Left lung (tissue), 10 donors: ENCODE results near the gene MAP3K12. TPM values are rescaled to one million over a fixed set of nuclear protein-coding genes. Genes with fewer than 3 reads are reported as not detected.

ENCODE experiments used
- ATAC-seq: fragments of 200-7000 bp; cut with Tn5 transposase; one replicate; pipeline ENCODE4 v1.9.1; 2020; ENCODE audit warnings: moderate library complexity
- DNase-seq, 4 donors: peaks; one replicate each; pipeline ENCODE4 v3.0.0-alpha.2; 2013 to 2020
- H3K27ac ChIP-seq, 2 donors: fragments of 200-600 bp; sonication (generic) in 1 of 2; one replicate each; pipeline versions ENCODE4 v1.5.0 to v1.8.0; 2020 to 2021
- H3K27me3 ChIP-seq, 2 donors: fragments of 200-600 bp; sonication (generic) in 1 of 2; one replicate each; pipeline versions ENCODE4 v1.5.0 to v1.8.0; 2020 to 2021
- H3K36me3 ChIP-seq, 2 donors: fragments of 200-600 bp; sonication (generic) in 1 of 2; one replicate each; pipeline versions ENCODE4 v1.5.0 to v1.8.0; 2020 to 2021
- H3K4me1 ChIP-seq, 2 donors: fragments of 200-600 bp; one replicate each; pipeline ENCODE4 v1.8.0; 2021
- H3K4me3 ChIP-seq, 2 donors: fragments of 200-600 bp; sonication (generic) in 1 of 2; one replicate each; pipeline versions ENCODE4 v1.5.0 to v1.8.0; 2020 to 2021; ENCODE audit warnings: mild to moderate bottlenecking in 1 of 2
- H3K9me3 ChIP-seq, 2 donors: fragments of 200-600 bp; sonication (generic) in 1 of 2; one replicate each; pipeline versions ENCODE4 v1.5.0 to v1.8.0; 2020 to 2021
- intact Hi-C, 2 donors: fragments of 100-400 bp; cut with DNase I; formaldehyde crosslinking; loops; one replicate each; pipeline versions ENCODE4 v1.11.2 to v1.14.2; 2022
- polyA plus RNA-seq, 6 donors: library from polyadenylated mRNA; unstranded; fragments of 120-200 nt; gene quantifications; one replicate each; pipeline ENCODE4 v1.2.1, GENCODE V29; 2013; ENCODE audit not compliant: insufficient read length in 6 of 6
- total RNA-seq, 2 donors: library from RNA; stranded (reverse); fragmentation: NEBNext Ultra II Directional; extraction: Animal tissue kit (Norgen Biotek cat#: 25700); gene quantifications; one replicate each; pipeline ENCODE4 v1.2.1, GENCODE V29; 2021
- TF ChIP-seq, protein P1 (sequence below), 2 donors: fragments of 200-600 bp; sonication (generic) in 1 of 2; IDR thresholded peaks; one replicate each; pipeline versions ENCODE4 v1.5.0 to v1.8.0; 2021; ENCODE audit warnings: antibody characterized with exemption in 2 of 2
- donor health status: DM: no; HTN: yes; CAD: no.
- donor health status: DM: no; HTN: no; CAD: no.

The MAP3K12 gene
- total and polyA plus RNA-seq, 8 donors = 19.9 to 38.0 (median 31.1) TPM

DNA sequence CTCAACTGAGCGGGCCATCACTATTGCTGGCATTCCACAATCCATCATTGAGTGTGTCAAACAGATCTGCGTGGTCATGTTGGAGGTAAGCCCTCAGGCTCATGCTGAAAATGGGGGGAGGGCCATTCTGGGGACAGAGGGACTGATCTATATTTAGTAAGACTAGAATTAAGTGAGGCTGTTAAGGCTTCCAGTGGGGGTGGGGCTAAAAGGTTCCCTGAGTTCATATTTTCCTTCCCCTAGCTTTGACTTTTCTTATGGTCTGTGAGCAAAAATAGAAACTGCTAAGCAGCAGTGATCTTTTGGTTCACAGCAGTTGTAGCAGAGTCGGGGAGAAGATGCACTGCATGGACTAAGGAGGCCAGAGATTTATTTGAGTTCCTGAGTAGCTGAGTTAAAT, 38.2 kb downstream of the MAP3K12 start:
- Histone ChIP-seq H3K4me1 (peaks cover 0 to 18% of the 10 kb centered on the region in 2 donors), H3K36me3 (peaks cover 15 to 100% of the 10 kb centered on the region in 2 donors), H3K27me3 (no peaks in the 10 kb centered on the region), H3K9me3 (no peaks in the 10 kb centered on the region), H3K27ac (no peak overlapping the region), H3K4me3 (no peak overlapping the region)
- TF ChIP-seq, protein P1, sequence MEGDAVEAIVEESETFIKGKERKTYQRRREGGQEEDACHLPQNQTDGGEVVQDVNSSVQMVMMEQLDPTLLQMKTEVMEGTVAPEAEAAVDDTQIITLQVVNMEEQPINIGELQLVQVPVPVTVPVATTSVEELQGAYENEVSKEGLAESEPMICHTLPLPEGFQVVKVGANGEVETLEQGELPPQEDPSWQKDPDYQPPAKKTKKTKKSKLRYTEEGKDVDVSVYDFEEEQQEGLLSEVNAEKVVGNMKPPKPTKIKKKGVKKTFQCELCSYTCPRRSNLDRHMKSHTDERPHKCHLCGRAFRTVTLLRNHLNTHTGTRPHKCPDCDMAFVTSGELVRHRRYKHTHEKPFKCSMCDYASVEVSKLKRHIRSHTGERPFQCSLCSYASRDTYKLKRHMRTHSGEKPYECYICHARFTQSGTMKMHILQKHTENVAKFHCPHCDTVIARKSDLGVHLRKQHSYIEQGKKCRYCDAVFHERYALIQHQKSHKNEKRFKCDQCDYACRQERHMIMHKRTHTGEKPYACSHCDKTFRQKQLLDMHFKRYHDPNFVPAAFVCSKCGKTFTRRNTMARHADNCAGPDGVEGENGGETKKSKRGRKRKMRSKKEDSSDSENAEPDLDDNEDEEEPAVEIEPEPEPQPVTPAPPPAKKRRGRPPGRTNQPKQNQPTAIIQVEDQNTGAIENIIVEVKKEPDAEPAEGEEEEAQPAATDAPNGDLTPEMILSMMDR (IDR thresholded peaks at IDR 0.05) = no peak
- intact Hi-C loops = no loop called here
- ATAC-seq (no peak), DNase-seq (no peak)

DNA sequence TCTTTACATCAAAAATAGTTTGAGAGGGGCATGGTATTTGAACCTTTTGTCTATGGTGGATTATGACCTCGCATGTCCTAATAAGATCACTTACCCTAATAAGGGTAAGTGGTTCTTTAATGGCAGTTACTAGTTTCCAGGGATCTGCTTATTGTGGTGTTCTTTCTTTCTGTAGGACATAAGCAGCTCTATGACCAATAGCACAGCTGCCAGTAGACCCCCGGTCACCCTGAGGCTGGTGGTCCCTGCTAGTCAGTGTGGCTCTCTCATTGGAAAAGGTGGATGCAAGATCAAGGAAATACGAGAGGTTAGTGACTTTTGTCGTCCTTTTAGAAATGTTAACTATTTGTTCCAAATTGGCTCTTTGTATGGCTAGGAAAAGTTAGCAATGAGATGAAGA, 40.2 kb downstream of the MAP3K12 start:
- peaks cover 15 to 100% of the 10 kb centered on the region in 2 donors for H3K36me3 ChIP-seq
- intact Hi-C loops = no loop called here
- TF ChIP-seq, protein P1 (IDR thresholded peaks at IDR 0.05) = no peak

DNA sequence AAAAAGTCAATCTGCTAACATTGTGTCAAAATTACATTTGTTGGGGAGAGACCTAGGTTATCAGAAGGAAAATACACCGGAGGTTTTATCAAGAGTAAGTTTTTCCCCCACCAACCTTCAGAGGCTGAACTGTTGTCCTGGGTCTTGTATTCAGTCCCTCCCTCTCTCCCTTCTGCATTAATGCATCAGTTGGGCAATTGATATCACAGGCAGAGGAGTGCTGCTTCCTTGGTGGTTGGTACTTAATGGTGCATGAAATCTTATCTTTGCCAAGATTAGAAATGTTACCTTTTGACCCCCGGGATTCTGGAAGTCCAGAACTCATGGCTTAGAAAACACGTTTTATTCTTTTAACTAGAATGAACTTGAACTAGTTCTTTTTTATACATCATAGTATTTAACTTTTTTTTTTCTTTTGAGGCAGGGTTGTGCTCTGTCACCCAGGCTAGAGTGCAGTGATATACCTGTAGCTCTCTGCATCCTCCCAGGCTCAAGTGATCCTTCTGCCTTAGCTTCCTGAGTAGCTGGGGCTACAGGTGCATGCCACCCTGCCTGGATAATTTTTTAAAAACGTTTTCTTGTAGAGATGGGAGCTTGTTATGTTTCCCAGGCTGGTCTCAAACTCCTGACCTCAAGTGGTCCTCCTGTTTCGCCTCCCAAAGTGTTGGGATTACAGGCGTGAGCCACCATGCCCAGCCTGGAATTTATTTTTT, 42.4 kb downstream of the MAP3K12 start:
- H3K9me3 ChIP-seq = no peaks in the 10 kb centered on the region
- TF ChIP-seq, protein P1 (IDR thresholded peaks at IDR 0.05) = no peak
- H3K4me3 ChIP-seq = no peak overlapping the region
- DNase-seq = no peak
- ATAC-seq = no peak
- H3K27me3 ChIP-seq = no peaks in the 10 kb centered on the region
- H3K27ac ChIP-seq = no peak overlapping the region
- intact Hi-C loops = no loop called here
- H3K4me1 ChIP-seq = peaks cover 14 to 33% of the 10 kb centered on the region in 2 donors
- peaks cover 8 to 80% of the 10 kb centered on the region in 2 donors for H3K36me3 ChIP-seq

More for the DNA sequence above, 40.2 kb downstream of the MAP3K12 start:
- H3K27me3 ChIP-seq = no peaks in the 10 kb centered on the region
- H3K9me3 ChIP-seq = no peaks in the 10 kb centered on the region
- no peak overlapping the region for H3K4me3 ChIP-seq
- ATAC-seq (no peak), DNase-seq (no peak)
- peaks cover 2 to 25% of the 10 kb centered on the region in 2 donors for H3K4me1 ChIP-seq
- no peak overlapping the region for H3K27ac ChIP-seq

DNA sequence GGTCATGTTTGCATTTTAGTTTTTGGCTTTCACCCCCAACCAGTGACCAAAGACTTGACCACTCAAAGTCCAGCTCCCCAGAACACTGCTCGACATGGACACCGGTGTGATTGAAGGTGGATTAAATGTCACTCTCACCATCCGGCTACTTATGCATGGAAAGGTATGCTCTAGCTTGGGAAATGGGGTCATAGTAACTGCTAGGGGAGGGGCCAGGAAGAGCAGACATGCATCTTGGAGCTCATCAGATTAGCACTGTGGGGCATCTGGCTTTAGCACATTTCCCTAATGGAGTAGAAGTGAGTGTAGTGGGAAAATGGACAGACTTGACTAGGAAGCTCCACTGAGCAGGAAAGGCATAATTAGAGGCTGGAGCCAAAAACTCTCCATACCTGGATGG, 44.6 kb downstream of the MAP3K12 start:
- intact Hi-C loops = no loop called here
- peak overlapping the region in 1 of 2 donors; percentile 2 for H3K4me3 ChIP-seq
- ATAC-seq = no peak
- DNase-seq = no peak
- no peaks in the 10 kb centered on the region for H3K27me3 ChIP-seq
- no peaks in the 10 kb centered on the region for H3K9me3 ChIP-seq
- H3K4me1 ChIP-seq = peaks cover 14 to 38% of the 10 kb centered on the region in 2 donors
- no peak overlapping the region for H3K27ac ChIP-seq
- H3K36me3 ChIP-seq = peaks cover 8 to 59% of the 10 kb centered on the region in 2 donors
- TF ChIP-seq, protein P1 (IDR thresholded peaks at IDR 0.05) = no peak

DNA sequence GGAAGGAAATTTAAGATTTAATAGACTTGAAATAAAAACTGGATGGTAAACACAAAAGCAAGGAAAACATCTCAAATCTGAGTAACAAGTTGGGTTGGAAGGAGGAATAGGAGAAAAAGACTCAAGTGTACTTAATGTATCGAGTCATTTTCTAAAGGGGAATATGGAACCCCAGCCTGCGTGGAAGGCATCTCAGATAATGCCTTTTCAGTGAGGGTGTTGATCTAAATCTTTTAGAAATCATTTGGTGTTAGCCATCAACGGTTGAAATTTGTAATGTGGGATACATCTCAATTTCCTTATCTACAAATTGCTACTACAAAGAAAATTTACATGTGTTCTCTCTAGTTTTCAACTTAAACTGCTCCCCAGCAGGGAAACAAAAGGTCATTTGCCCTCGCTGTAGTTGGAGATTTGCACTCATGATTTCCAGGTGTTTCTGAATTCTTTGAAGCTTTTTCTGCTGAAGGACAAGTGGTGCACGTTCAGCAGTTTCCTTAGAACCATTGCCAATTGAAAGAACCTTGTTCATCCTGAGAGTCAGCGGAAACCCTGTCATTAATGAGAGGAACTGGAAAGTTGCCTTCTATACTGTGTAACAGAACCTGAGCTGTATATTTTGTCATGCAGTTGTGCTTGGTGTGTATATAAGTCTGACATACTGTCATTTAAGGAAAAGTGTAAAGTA, 45.2 kb downstream of the MAP3K12 start:
- intact Hi-C loops = no loop called here
- DNase-seq (no peak), ATAC-seq (no peak)
- H3K36me3 ChIP-seq = peaks cover 8 to 53% of the 10 kb centered on the region in 2 donors
- H3K4me3 ChIP-seq = peak overlapping the region in 1 of 2 donors; percentile 69
- peaks cover 14 to 38% of the 10 kb centered on the region in 2 donors for H3K4me1 ChIP-seq
- no peak overlapping the region for H3K27ac ChIP-seq
- TF ChIP-seq, protein P1 (IDR thresholded peaks at IDR 0.05) = no peak
- H3K27me3 ChIP-seq = no peaks in the 10 kb centered on the region
- H3K9me3 ChIP-seq = no peaks in the 10 kb centered on the region
